ENCODE measurements around the gene IDI1. TPM values are rescaled to one million over a fixed set of nuclear protein-coding genes. Genes with fewer than 3 reads are reported as not detected.

Gene IDI1
- polyA plus RNA-seq, 1 of the 3 experiments (the other 2 are of a cell fraction) = 15.9 TPM

DNA sequence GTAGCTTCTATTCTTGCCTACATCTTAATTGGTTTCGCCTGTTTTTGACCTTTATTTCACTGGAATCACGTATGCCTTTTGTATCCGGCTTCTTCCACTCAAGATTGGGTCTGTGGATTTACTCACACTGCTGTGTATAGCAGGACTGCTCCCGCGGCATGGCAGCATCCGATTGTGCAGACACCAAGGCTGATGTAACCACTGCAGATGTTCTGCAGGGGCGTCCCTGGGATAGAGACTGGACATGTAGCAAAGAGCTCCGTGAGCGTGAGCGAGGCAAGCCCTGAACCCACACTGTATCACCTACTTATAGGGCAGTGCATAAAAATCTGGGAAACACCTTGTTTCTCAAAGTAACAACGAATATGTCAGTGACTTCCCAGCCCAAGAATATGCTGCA is 11.8 kb downstream of the IDI1 start:
- TF ChIP-seq MEF2A (IDR thresholded peaks at IDR 0.05; ENCODE audit: borderline replicate concordance, low read depth) (no peak), FOXJ3 (CRISPR knock-in tag; IDR thresholded peaks at IDR 0.05) (no peak), RFX5 (IDR thresholded peaks at IDR 0.05; ENCODE audit: low read length) (no peak), GATA2 (CRISPR knock-in tag; IDR thresholded peaks at IDR 0.05) (no peak), TCF12 (IDR thresholded peaks at IDR 0.05) (no peak), RCOR1 (IDR thresholded peaks at IDR 0.05; ENCODE audit: low read length) (no peak)
- no peak overlapping the region for H3K27ac ChIP-seq (ENCODE audit: low read depth in 2 of 2, low read length in 1 of 2)
- H3F3A ChIP-seq (replicated peaks; ENCODE audit: insufficient read depth) = peaks cover 4% of the 10 kb centered on the region
- no peaks in the 10 kb centered on the region for H3K79me2 ChIP-seq (ENCODE audit: insufficient read depth)
- H3K9ac ChIP-seq = no peak overlapping the region
- H4K20me1 ChIP-seq (ENCODE audit: insufficient read depth) = no peaks in the 10 kb centered on the region
- whole genome bisulfite sequencing (ENCODE audit: low lambda C conversion rate) = 90% methylated on average over 11 of the region's 11 CpGs
- CTCF ChIA-PET = interaction anchor here (1.2 kb wide), 1 partner anchor 11 kb away, joined by 3 read pairs; the partner anchor contains the start of gene IDI1
- H3K9me3 ChIP-seq = no peaks in the 10 kb centered on the region
- no peak for DNase-seq
- H3K4me2 ChIP-seq = no peak overlapping the region
- no peaks in the 10 kb centered on the region for H3K27me3 ChIP-seq (ENCODE audit: insufficient read depth)
- POLR2A ChIA-PET = interaction anchor here (1.2 kb wide), 1 partner anchor 12 kb away, joined by 3 read pairs; the partner anchor contains the start of gene IDI1
- no peak overlapping the region for H3K4me3 ChIP-seq (ENCODE audit: low read depth in 2 of 2, low read length in 1 of 2)
- H2AFZ ChIP-seq (ENCODE audit: low read depth) = no peak overlapping the region
- H3K4me1 ChIP-seq (ENCODE audit: control insufficient read depth in 1 of 2, insufficient read depth in 2 of 2, low read depth in 1 of 2, low read length in 1 of 2) = no peaks in the 10 kb centered on the region
- no peaks in the 10 kb centered on the region for H3K9me2 ChIP-seq
- peaks cover 20 to 36% of the 10 kb centered on the region in 2 experiments for H3K36me3 ChIP-seq (replicated peaks in 1 of 2; ENCODE audit: control insufficient read depth in 1 of 2, insufficient read depth in 2 of 2, low read length in 1 of 2)

DNA sequence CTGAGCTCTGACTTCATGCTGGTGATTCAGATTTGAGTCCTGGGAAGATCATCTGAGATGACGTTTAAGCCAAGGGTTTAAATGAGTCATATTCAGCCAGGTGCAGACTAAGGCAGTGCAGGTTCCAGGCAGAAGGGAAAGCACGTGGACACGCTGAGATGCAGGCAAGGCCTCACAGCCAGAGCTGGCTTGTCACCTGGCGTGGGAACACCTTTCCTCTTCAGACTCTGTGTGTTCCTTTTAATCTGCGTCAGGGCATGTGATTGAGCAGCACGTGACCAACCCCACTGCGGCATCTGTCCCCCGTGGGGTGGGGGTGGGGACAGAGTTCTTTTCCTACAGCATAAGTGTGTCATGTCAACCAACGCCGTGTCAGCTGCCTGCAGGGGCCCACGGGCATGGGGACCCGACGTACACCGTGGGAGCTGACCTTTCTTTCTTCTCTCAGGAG is 12.6 kb downstream of the IDI1 start:
- ChIA-PET CTCF (no interaction called here), POLR2A (interaction anchor here (1.2 kb wide), 1 partner anchor 13 kb away, joined by 3 read pairs; the partner anchor contains the start of gene IDI1)
- Histone ChIP-seq H3K4me3 (ENCODE audit: low read depth in 2 of 2, low read length in 1 of 2) (no peak overlapping the region), H3K36me3 (replicated peaks in 1 of 2; ENCODE audit: control insufficient read depth in 1 of 2, insufficient read depth in 2 of 2, low read length in 1 of 2) (peaks cover 13 to 31% of the 10 kb centered on the region in 2 experiments), H2AFZ (ENCODE audit: low read depth) (no peak overlapping the region), H3K27ac (ENCODE audit: low read depth in 2 of 2, low read length in 1 of 2) (no peak overlapping the region), H3K9ac (no peak overlapping the region), H3K27me3 (ENCODE audit: insufficient read depth) (no peaks in the 10 kb centered on the region), H3K4me1 (ENCODE audit: control insufficient read depth in 1 of 2, insufficient read depth in 2 of 2, low read depth in 1 of 2, low read length in 1 of 2) (no peaks in the 10 kb centered on the region), H4K20me1 (ENCODE audit: insufficient read depth) (no peaks in the 10 kb centered on the region), H3K9me2 (no peaks in the 10 kb centered on the region), H3K9me3 (no peaks in the 10 kb centered on the region), H3K79me2 (ENCODE audit: insufficient read depth) (no peaks in the 10 kb centered on the region), H3K4me2 (no peak overlapping the region), H3F3A (replicated peaks; ENCODE audit: insufficient read depth) (peaks cover 4% of the 10 kb centered on the region)
- DNase-seq = no peak
- 71% methylated on average over 11 of the region's 14 CpGs for WGBS (ENCODE audit: low lambda C conversion rate)
- TF ChIP-seq, protein P1, sequence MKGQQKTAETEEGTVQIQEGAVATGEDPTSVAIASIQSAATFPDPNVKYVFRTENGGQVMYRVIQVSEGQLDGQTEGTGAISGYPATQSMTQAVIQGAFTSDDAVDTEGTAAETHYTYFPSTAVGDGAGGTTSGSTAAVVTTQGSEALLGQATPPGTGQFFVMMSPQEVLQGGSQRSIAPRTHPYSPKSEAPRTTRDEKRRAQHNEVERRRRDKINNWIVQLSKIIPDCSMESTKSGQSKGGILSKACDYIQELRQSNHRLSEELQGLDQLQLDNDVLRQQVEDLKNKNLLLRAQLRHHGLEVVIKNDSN (IDR thresholded peaks at IDR 0.05; ENCODE audit: borderline replicate concordance, low read depth) = no peak
- TF ChIP-seq SMC3 (IDR thresholded peaks at IDR 0.05; ENCODE audit: low read depth, low read length) (no peak), SIN3A (IDR thresholded peaks at IDR 0.05; ENCODE audit: borderline replicate concordance, low read depth, low read length) (no peak), ELF1 (IDR thresholded peaks at IDR 0.05) (no peak), MEF2A (IDR thresholded peaks at IDR 0.05; ENCODE audit: borderline replicate concordance, low read depth) (no peak), TCF12 (IDR thresholded peaks at IDR 0.05) (no peak), FOSL2 (IDR thresholded peaks at IDR 0.05; ENCODE audit: borderline replicate concordance, low read depth) (no peak)
- TF ChIP-seq, protein P2, sequence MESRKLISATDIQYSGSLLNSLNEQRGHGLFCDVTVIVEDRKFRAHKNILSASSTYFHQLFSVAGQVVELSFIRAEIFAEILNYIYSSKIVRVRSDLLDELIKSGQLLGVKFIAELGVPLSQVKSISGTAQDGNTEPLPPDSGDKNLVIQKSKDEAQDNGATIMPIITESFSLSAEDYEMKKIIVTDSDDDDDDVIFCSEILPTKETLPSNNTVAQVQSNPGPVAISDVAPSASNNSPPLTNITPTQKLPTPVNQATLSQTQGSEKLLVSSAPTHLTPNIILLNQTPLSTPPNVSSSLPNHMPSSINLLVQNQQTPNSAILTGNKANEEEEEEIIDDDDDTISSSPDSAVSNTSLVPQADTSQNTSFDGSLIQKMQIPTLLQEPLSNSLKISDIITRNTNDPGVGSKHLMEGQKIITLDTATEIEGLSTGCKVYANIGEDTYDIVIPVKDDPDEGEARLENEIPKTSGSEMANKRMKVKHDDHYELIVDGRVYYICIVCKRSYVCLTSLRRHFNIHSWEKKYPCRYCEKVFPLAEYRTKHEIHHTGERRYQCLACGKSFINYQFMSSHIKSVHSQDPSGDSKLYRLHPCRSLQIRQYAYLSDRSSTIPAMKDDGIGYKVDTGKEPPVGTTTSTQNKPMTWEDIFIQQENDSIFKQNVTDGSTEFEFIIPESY (IDR thresholded peaks at IDR 0.05; ENCODE audit: borderline replicate concordance, low read depth) = no peak
- TF ChIP-seq, protein P3, sequence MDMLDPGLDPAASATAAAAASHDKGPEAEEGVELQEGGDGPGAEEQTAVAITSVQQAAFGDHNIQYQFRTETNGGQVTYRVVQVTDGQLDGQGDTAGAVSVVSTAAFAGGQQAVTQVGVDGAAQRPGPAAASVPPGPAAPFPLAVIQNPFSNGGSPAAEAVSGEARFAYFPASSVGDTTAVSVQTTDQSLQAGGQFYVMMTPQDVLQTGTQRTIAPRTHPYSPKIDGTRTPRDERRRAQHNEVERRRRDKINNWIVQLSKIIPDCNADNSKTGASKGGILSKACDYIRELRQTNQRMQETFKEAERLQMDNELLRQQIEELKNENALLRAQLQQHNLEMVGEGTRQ (IDR thresholded peaks at IDR 0.05; ENCODE audit: borderline replicate concordance, low read depth, low read length) = no peak
